ENCODE results near the gene LPP.

DNA sequence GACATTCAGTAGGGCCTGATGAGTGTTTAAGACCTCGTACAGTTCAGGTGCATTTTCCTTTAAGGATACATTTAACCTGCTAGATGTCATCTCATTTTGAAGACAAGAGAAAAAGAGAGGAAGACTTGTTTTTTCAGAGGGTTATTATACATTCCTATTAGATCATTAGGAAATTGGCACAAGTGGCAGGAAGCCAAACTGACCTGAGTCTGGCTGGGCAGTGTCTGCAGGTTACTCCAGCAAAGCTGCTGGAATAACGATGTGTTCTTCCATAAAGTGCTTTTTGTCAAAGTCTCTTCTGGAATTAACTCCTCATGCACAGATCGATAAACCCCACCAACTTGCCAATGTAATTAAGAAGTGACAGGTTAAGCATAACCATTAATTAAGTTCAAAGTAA is 621.5 kb downstream of the LPP start:
- TF ChIP-seq, protein P1, sequence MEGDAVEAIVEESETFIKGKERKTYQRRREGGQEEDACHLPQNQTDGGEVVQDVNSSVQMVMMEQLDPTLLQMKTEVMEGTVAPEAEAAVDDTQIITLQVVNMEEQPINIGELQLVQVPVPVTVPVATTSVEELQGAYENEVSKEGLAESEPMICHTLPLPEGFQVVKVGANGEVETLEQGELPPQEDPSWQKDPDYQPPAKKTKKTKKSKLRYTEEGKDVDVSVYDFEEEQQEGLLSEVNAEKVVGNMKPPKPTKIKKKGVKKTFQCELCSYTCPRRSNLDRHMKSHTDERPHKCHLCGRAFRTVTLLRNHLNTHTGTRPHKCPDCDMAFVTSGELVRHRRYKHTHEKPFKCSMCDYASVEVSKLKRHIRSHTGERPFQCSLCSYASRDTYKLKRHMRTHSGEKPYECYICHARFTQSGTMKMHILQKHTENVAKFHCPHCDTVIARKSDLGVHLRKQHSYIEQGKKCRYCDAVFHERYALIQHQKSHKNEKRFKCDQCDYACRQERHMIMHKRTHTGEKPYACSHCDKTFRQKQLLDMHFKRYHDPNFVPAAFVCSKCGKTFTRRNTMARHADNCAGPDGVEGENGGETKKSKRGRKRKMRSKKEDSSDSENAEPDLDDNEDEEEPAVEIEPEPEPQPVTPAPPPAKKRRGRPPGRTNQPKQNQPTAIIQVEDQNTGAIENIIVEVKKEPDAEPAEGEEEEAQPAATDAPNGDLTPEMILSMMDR (conservative IDR thresholded peaks at IDR 0.05) = no peak
- TF ChIP-seq EZH2 (IDR thresholded peaks at IDR 0.05; ENCODE audit: low read depth) = no peak

Data from PC-9 (cell line).